Measurements from ENCODE around the gene PTPRF.

The PTPRF gene

GRCh38 chr1:43577655-43578542, 47.2 kb downstream of the PTPRF start:
- H3K4me3 ChIP-seq (ENCODE audit: low read length) = no peak overlapping the region
- no peak for TF ChIP-seq CTCF (conservative IDR thresholded peaks at IDR 0.05; ENCODE audit: low read length)
- no peak for DNase-seq (ENCODE audit: low read depth)

GRCh38 chr1:43580039-43580438, 49.4 kb downstream of the PTPRF start:
- no peak for TF ChIP-seq CTCF (conservative IDR thresholded peaks at IDR 0.05; ENCODE audit: low read length)
- H3K4me3 ChIP-seq (ENCODE audit: low read length) = no peak overlapping the region
- DNase-seq (ENCODE audit: low read depth) = no peak

GRCh38 chr1:43582162-43582566, 51.5 kb downstream of the PTPRF start:
- DNase-seq (ENCODE audit: low read depth) = peak; percentile 89
- TF ChIP-seq CTCF (conservative IDR thresholded peaks at IDR 0.05; ENCODE audit: low read length) = no peak
- no peak overlapping the region for H3K4me3 ChIP-seq (ENCODE audit: low read length)

- TF ChIP-seq CTCF (conservative IDR thresholded peaks at IDR 0.05; ENCODE audit: low read length) = no peak
These were observed 52.4 kb downstream of the PTPRF start for GRCh38 chr1:43583058-43583457.

GRCh38 chr1:43584204-43584603, 53.5 kb downstream of the PTPRF start:
- no peak overlapping the region for H3K4me3 ChIP-seq (ENCODE audit: low read length)
- no peak for DNase-seq (ENCODE audit: low read depth)
- no peak for TF ChIP-seq CTCF (conservative IDR thresholded peaks at IDR 0.05; ENCODE audit: low read length)

More at GRCh38 chr1:43583058-43583457, 52.4 kb downstream of the PTPRF start:
- no peak overlapping the region for H3K4me3 ChIP-seq (ENCODE audit: low read length)
- DNase-seq (ENCODE audit: low read depth) = no peak

GRCh38 chr1:43585557-43585956, 54.9 kb downstream of the PTPRF start:
- no peak for TF ChIP-seq CTCF (conservative IDR thresholded peaks at IDR 0.05; ENCODE audit: low read length)
- DNase-seq (ENCODE audit: low read depth) = no peak

DNA sequence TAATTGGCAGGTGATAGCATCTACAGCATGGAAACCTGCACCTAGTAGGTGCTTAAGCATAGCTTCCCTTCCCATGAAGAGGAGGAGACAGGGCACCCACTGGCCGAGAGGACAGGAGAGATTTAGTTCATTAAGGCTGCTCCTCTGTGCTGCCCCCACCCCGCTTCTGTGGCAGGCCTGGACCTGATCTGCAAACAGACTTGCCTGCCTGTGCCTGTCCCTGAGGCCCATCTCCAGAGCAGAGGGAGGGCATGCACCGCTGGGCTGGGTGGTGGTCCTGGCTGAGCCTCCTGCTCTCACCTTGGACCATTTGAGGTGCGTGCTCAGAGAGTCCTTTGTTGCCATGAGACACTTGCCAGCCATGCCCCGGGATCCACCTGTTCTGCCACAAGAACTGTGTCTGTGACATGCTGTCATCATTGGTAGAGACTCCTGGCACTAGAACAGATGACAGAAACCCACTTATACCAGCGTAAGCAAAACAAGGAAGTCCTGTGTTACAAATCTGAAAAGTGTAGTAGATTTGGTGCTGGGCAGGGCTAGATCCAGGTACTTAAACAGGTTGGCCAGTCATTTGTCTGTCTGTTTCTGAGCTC, 55.6 kb downstream of the PTPRF start:
- no peak for TF ChIP-seq CTCF (conservative IDR thresholded peaks at IDR 0.05; ENCODE audit: low read length)
- H3K4me3 ChIP-seq (ENCODE audit: low read length) = no peak overlapping the region
- DNase-seq (ENCODE audit: low read depth) = no peak

More at GRCh38 chr1:43585557-43585956, 54.9 kb downstream of the PTPRF start:
- no peak overlapping the region for H3K4me3 ChIP-seq (ENCODE audit: low read length)

Data from AG10803 (cell line).